ENCODE results near the gene CARS1.

Gene CARS1

DNA sequence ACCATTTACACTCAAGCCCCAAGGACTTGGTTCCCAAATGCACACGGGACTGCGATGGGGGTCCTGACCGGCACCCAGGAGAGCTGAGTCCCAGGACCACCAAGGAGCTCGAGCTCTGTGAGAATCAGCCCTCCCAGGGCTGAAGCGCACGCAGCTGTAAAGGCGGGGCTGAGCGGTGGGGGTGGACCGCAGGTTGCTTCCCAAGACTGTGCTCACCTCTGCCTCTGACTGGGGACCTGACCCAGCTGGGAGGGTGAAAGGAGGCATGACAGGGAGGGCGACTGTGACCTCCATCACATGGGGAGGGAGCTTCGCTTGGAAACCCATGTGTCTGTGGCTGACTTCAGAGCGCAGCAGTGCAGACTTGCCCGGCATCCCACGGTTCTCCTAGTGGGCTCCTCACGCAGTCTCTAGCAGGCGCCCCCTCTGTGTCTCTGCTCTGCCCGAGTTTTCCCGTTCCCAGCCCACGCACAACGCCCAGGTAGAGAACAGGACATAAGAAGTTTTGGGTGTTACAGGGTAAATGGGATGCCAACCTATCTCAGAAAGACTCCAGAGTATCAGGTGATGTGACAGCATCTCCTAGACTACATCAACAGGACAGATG lies 49.7 kb downstream of the CARS1 start:
- no peak for DNase-seq

DNA sequence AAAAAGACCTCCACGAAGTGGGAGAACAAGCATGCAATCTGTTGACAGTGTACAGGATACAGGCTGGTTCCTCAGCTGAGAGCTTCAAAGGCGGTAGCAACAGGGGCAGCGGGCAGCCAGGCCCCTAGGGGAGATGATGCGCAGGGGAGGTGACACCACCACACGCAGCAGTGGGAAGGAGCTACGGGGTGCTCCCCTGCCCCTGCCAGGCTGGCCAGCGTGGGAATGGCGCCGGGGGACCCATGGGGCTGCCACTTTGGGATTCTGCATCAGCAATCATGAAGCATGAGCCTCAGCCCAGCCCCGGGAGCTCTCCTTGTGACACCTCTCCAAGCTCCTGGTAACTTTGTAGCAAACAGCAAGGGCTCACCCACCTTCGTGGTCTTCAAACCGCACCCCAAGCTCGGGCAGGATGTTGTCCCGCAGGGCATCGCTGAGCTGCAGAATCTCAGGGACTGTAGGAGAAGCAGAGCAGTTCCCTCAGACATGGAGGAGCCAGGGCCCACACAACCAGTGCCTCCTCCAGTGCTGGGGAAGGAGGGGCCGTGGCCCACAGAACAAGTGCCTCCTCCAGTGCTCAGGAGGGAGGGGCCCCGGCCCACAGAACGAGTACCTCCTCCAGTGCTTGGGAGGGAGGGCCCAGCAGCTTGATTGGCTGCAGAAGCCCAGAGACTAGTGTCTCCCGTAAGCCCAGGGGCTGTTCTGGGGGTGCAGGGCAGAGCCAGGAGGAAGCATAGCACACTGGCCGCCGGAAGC lies 50.5 kb downstream of the CARS1 start:
- DNase-seq: no peak

DNA sequence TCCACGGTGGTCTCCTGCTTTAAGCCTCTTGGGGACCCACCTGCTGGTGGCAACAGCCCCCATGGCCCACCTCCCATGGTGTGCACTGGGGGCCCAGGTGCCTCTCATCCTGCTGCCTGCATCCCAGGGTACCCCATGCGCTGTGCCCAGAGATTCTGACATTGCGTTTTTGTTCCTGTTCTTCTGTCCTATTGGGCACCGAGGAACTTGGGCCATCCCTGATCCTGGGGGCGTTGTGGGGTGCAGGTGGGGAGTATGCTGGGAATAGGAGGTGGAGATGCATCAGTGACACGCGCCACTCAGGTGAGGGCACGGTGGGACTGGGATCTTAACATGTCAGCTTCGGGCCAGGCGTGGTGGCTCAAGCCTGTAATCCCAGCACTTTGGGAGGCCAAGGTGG lies 52.7 kb downstream of the CARS1 start:
- DNase-seq: no peak

DNA sequence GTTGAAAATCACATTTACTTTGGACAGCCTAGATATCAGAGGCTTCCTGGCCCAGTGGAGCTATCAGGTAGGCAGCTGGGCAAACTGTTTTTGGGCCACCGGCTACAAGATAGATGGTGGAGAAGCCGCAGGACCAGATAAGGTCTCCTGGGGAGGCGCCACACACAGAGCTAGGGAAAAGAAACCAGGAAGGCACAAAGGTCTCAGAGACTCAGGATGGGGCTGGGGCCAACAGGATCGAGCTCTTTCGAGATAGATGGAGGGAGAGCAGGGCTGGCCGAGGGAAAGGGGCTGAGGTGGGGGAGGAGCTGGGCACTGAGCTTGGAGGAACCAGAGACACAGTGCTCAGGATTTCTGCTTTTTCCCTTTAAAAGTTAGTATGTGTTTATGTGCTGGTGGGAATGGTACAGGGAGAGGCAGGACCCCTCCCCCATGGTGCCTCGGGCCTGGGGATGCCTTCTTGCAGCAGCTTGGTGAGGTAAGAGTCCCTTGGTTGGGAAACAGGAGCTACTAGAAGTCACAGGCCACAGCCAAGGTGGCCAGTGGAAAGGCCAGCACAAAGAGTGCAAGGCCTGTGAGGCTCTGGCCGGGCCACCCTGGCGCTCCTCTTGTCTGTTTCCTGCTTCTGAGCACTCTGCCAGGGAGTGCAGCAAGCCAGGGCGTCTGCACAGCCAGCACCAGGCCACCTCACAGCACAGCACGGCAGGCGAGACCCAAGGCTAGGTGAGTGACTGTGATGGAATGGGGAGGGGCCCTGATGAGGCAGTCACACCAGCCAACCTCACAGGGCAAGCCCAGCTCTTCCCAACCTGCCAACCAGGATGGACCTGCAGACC lies 53.6 kb downstream of the CARS1 start:
- no peak for DNase-seq

DNA sequence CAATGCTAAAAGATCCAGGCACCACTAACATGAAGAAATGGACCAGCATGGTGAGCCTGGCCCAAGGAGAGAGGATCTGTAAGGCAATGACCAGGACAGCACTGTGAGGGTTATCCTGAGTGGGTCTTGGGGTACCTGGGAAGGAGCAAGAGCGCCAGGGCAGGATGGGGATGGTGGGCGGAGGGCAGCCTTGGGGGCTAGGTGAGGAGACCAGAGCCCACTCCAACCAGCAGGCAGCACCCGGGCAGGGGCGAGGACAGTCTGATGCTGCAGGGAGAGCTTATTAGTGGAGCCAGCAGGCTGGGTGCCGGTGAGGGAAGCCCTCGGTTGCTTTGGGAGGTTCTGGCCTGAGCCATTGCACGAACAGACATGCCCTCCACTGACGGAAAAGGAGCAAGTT lies 54.4 kb downstream of the CARS1 start:
- DNase-seq: no peak

DNA sequence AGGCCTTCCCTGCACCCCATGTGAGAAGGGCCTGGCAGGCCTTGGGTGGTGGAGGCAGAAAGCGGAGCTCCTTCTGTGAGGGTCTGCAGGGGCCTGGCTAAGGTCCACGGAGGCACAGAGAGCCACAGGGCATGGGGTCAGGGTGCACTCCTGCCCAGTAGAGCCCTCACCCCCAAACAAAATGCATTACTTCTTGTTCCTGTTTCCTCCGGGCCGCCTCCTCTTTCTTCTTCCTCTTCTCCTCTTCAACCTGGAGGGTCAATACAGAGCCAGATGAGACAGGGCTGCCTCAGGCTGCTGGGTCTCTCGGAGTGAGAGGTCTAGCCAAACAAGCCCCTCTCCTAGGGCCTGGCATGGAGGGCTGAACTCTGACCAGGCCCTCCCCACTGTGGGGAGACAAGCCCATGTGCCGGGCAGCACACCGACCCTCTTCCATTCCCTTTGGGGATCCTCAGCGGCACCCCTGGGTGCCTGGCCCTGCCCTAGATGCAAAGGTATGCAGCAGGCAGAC lies 54.8 kb downstream of the CARS1 start:
- DNase-seq: no peak

DNA sequence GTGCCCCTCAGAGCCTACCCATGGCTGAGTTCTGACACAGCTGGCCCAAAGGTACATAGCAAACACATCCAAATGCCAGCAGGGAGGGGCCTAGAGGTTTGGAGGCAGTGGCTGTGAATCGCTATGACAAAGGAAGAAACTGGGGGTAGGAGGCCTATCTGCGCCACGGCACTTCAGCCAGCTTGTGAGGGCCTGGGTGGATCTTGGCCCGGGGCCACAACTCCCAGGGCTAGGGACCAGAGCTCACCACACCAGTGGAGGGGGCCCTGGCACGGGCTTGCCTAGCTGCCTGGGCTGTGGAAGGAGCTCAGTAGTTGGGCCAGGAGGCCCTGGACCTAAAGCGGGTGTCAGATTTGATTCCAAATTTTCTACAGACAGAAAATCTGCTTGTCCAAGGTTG lies 55.7 kb downstream of the CARS1 start:
- no peak for DNase-seq

DNA sequence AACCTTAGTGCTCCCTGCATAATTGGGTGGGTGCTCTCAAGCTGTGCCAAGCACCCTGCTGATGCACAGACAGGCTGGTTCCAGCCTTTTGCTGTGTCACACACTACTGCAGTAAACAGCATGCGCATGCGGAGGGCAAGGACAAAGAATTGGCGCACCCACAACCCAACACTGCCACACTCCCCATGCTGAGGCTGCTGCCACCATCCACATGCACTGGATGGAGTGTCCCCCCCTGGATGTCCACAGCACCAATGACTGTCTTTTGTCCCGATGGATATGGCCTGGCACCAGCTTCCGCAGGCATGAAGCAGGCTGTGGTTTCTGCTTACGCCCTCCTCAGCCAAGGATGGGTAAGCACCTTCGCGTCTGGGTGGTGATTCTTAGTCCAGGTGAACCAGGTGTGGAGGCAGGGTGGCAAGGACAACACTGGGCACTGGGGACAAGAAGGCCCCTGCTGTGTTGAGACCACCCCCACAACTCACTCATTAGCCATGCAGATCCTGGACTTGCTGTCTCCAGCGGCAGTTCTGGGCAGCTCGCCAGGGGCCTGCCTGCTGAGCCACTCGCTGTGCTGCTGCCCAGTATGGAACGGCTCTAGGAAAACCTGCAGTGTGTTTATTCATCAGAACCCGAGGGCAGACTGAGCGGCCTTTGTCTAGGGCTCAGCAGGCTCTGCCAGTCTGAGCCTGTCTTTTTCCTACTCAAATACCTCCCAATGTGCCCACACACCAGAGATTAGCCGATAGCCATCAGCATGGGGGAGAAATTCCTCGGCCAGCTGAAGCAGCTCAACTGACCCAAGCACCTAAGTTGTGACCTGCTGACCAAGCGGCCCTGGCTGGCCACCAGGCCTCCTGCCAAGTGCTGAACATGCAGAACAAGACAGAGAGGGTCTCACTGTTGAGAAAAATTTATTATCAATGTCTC lies 56.9 kb downstream of the CARS1 start:
- DNase-seq: no peak

DNA sequence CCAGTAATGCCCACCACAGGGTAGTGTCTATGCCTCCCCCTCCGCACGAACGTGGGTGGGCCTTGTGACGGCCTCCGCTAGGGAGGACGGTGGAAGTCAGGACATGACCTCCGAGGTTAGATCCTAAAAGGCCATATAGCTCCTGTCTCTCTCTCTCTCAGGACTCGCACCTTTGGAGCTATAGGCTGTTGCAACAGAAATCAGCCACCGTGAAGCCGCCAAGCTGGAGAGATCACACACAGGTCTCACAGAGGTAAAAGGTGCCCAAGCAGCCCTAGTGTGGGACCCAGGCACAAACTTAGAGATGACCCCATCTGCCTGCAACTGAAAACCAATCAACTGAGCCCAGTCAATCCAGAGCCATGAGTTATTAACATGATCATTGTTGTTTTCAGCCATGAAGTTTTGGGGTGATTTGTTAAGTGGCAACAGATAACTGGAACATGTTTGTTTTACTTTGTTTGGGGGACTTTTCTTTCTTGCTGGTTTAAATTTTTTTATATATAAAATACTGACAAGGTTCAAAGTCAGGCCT lies 57.7 kb downstream of the CARS1 start:
- DNase-seq: no peak

DNA sequence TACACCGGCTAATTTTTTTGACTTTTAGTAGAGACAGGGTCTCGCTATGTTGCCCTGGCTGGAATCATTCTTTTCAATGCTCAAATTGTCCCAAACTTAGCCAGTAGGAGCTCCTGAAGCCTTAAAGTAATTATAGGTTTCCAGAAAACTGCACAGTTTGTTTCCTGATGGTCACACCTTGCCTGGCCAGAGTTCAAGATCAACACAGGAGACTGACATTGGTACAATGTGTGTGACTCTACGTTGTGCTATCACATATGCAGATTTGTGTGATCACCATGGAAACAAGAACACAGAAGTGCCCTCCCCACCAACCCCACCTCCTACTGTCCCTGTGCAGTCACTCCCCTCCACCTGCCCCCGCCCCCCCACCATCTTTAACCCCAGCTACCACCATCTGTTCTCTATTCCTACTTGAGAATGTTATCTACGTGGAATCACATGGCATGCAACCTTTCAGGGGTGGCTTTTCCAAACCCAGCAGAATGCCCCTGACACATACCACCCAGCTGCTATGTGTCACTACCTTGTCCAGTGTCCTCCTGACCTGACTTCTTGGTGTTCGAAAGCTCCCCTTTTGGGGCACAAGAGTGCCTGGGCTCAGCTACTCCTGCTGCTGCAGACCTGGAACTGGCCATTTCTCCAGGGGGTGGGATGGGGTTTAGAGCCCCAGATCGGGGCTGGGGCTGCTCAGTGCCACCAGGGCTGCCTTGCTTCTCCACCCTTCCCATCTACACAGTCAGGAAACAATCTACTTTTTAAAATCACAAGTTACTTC lies 59.0 kb downstream of the CARS1 start:
- DNase-seq: no peak

DNA sequence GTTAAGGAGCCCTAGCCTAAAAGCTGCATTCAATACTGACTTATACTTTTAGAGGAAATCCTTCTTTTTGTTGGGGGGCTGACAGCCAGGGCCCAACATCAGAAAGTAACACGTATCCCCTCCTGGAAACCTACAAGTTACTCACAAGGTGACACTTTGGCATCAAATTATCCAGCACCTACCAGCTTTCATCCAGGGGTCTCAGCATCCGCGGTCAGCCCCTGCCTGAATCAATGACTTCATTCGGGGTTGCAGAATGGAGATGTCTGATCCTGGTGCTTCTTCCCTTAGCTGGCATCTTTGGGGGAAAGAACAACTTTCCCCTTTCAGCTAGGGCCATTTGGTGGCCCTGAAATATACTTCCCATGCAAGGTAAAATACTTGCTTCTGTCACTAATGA lies 59.8 kb downstream of the CARS1 start:
- no peak for DNase-seq

DNA sequence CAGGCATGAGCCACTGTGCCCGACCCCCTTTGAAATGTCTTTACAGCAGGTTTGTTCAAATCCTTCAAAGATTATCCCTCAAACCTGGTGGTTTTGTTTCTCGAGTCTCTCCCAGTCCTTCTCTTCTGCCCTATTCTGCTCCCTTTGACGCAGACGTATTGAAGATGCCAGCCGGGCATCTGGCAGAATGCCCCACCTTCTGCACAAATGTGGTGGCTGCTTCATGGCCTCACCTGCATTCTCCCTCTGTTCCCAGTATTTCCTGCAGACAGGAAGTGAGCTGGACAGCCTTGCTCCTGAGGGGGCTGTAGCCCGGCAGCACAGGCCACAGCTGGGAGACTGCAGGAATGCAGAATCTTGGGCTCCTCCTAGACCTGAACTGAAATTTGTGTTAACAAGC lies 60.2 kb downstream of the CARS1 start:
- no peak for DNase-seq

DNA sequence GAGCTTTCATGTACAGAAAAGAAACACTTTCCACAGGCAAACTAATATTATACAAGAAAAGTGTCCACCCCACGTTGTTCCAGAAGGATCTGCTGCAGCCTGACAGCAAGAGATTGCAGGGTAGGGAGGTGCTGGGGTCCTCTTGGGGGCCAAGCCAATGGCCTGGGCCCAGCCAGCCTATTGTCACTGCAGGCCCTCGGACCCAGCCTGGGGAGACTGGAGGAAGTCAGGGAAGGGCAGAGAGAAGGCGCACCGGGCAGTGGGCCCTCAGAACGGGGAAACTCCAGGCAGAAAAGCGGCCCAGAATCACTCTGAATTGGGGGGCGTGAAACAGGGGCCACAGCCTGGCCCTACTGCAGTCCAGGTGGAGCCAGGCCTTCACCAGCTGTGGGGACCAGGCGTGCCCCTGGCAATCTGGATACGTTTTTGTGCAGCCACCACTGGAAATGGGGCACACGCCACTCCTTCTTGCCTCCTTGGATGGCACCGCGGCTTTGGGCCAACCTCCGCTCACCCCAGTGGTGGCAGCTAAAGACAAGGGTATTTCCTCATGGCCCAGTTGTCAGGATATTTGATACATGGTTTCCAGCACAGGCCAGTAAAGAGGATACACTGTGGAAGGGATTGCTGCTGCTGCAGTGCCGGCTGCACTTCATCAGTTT lies 61.2 kb downstream of the CARS1 start:
- DNase-seq: no peak

DNA sequence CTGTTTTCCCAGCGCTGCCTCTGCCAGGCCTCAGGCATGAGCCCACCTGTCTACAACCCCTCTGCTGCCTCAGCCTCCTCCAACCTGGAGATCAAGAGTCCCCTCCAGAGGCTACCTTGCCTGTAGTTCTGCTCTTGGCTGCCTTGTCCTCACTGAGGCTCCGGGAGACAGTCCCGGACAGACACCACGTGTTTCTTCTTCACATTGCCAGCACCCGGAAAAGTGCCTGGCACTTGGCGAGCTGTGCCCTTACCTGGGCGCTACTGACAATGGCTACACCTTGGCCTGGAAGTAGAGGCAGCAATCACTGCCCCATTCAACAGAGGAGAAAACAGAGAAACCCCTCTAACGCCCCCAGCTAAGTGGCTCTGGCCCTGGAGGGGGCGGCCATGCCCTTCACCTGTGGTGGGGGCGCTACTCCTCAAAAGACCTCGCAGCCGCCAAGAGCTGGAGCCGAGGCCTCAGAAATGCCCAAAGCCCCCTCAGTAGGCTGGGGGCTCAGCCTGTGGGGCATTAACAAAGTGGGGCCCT lies 62.1 kb downstream of the CARS1 start:
- no peak for DNase-seq

DNA sequence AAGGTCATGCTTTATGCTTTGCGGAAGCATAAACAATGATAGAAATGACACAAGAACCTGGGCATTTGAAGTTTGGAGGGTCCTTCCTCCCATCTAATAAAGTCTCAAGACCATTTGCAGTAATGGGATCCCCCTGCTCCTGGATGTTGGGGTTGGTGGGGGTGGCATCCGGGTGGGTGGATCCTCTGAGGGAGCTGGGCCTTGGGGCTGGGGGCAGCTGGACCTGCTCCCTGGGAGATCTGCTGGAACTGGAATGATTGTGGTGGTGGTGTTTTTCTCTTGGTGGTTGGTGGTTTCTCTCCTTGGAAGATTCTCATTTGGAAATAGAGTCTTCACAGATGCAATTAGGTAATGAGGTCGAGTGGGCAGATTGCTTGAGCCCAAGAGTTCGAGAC lies 62.9 kb downstream of the CARS1 start:
- DNase-seq: no peak

DNA sequence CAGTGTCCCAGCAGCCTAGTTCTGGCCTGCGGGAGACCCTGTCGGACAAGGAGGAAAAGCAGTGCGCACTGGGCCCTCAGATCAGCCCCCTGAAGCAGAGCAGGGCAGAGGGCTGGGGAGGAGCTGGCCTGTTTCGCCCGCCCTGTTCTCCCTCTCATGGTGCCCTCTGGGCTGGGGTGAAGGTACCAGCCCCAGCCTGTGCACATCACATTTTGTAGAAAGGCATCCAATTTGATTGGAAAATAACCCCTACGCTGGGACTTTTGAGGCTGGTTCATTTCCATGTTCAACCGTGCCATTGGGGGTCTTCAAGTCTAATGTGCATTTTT lies 64.3 kb downstream of the CARS1 start:
- DNase-seq: no peak

DNA sequence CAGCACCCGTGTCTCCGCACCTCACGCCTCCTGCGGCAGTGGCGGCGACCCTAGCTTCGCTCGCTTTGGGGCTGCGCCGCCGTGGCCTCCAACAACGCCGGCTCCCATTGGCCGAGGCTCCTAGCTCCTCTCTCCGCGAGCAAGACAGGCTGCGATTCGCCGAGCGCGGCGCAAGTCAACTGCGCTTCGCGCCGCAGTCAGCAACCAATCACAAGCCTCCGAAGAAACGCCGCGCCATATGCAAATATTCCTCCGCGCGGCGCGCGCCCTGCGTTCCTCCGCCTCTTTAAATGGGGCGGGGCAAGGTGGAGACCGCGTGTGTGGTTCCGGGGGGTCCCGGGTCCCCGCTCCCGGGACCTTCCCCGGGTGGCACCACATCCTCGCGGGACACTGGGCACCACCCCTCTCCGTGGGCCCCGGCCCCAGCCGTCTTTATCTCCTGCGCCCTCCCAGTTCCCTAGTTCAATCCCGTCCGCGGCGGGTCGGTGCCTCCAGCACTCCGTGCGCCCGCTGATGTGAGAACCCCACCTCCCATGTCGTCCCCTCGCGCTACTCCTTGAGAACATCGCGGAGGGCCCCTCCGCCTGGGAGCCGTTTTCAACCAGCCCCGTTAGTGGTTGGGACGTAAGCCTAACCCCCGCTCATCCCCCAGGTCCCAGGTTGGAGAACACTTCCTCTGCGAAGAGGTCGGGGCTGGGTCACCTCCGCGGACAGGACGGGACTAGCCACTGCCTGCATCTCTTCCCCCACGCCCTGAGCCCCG lies 64.8 kb downstream of the CARS1 start, which contains the start of gene NAP1L4:
Gene NAP1L4, minus strand, starts transcription at position 96 of the 763 bp plus-strand sequence. CDS start 13,109 bp downstream, outside the sequence.
- DNase-seq: peak; percentile 95 to 97

DNA sequence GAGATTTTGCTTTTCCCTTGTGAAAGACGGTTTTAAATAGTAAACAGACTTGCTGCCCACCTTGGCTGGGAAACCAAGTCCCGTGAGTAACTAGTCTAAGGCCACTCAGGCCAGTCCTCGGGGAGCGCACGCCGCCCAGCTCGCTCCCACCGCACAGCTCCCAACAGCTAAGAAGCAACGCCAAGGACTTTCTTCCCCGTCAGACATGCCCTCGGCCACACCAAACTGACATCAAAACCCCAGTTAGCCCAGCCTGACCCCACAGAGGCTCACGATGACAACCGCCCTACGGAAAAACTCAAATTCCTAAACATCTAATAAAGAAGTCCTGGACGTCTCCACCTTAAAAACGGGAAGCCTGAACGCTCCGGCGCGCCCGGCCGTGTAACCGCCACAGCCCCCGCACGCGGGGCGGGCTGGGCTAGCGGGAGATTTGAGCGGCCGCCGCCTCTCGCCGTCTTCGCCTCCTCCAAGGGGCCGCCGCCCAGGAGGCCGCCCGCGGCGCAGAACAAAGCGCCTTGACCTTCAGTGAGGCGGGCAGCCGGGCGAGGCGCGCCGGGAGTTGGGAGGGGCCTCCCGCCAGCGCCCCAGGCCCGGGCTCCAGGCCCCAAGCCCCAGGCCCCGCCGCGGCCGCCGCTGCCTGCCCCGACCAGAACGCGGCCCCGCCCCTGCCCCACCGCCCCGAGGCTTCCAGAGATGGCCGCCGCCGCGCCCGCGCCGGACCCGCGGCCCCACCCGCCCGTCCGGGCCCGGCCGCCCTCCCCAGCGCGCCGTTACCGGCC lies 65.6 kb downstream of the CARS1 start:
- DNase-seq: peak in 1 of 2 experiments; percentile 71

Data from activated T-cell treated with anti-CD3 and anti-CD28 coated beads, Interleukin-2, amount 50 U/mL, for 48 hours (primary cell).